ENCODE results near the gene ANO8. TPM values are rescaled to one million over a fixed set of nuclear protein-coding genes. Genes with fewer than 3 reads are reported as not detected.
A peak's percentile ranks its signal among the peaks of the same experiment; 100 is the strongest.

ANO8 gene
- total and polyA plus RNA-seq, 2 donors (not counting 3 experiments of a cell fraction or from before 2014, with no cell fraction given) = 3.5 to 6.8 TPM

DNA sequence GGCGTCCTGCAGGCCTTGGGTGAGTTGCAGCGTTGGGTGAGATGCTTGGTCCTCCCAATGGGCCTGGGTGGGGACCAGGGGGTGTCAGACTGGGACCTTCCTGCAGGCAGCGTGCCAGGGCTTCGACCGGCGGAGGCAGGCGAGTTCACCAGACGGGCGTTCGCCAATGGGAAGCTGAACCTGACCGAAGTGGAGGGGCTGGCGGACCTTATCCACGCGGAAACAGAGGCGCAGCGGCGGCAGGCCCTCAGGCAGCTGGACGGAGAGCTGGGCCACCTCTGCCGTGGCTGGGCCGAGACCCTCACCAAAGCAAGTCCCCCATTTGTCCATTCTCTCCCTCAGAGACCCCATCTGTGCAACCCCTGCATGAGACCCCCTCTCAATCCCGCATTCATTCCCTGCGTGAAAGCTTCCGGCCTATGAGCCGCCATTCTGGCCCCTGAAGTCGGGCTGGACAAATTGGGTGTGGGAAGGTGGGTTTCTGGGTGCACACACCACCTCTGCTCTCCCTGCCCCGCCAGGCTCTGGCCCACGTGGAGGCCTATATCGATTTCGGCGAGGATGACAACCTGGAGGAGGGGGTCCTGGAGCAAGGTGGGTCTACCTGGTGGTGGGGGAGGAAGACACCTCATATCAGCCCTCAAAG, 3.9 kb upstream of the ANO8 start:
- peaks cover 14% of the 10 kb centered on the region for H3K4me1 ChIP-seq (ENCODE audit: control insufficient read depth, extremely low read depth, insufficient read depth, low read length)
- no peaks in the 10 kb centered on the region for H3K9me3 ChIP-seq (replicated peaks; ENCODE audit: control insufficient read depth, insufficient read depth, low read length)
- H2AFZ ChIP-seq (ENCODE audit: low read depth, low read length) = no peak overlapping the region
- ChIA-PET POLR2A (no interaction called here), CTCF (interaction anchor here (0.7 kb wide), 1 partner anchor 48 kb away, joined by 3 read pairs; no protein-coding TSS in a partner anchor)
- H3K79me2 ChIP-seq (ENCODE audit: control insufficient read depth, insufficient read depth, low read length) = peaks cover 4% of the 10 kb centered on the region
- H3K36me3 ChIP-seq (ENCODE audit: control insufficient read depth in 2 of 2, extremely low read depth in 1 of 2, insufficient read depth in 2 of 2, low read length in 2 of 2) = no peaks in the 10 kb centered on the region
- dilution Hi-C loops (cut with MboI; ENCODE audit: extremely low pct_ligation_motif_present, low sequenced_read_pairs) (no loop called here), intact Hi-C loops (cut with micrococcal nuclease) (no loop called here)
- FAIRE-seq (no peak), DNase-seq (ENCODE audit: low read depth, low spot score) (no peak)
- H3K9me1 ChIP-seq (replicated peaks; ENCODE audit: control insufficient read depth, extremely low read depth, insufficient read depth, low read length) = no peaks in the 10 kb centered on the region
- H3K4me3 ChIP-seq (replicated peaks in 1 of 3; ENCODE audit: insufficient read depth in 1 of 3, low read depth in 1 of 3, low read length in 3 of 3) = no peak overlapping the region
- BruUV-seq (replicated peaks) = no TSS peak
- no peak overlapping the region for H3K27ac ChIP-seq (ENCODE audit: insufficient read depth, low read depth, low read length)
- H3K27me3 ChIP-seq (ENCODE audit: control insufficient read depth in 2 of 2, insufficient read depth in 2 of 2, low read length in 2 of 2) = no peaks in the 10 kb centered on the region
- peak overlapping the region; percentile 56 for H3K4me2 ChIP-seq (ENCODE audit: insufficient read depth, low read length)
- TF ChIP-seq EZH2 (IDR thresholded peaks at IDR 0.05; ENCODE audit: borderline replicate concordance, low read depth, low read length, severe bottlenecking) (no peak), FOS (IDR thresholded peaks at IDR 0.05; ENCODE audit: borderline replicate concordance, insufficient read depth, low read length) (no peak), GATA2 (IDR thresholded peaks at IDR 0.05; ENCODE audit: insufficient read depth, insufficient read length, low read depth, low read length) (no peak), POLR2A (IDR thresholded peaks at IDR 0.05; ENCODE audit: low read depth, low read length) (no peak), MYC (IDR thresholded peaks at IDR 0.05; ENCODE audit: low read depth, low read length) (no peak), POLR2AphosphoS5 (IDR thresholded peaks at IDR 0.05; ENCODE audit: insufficient read depth, low read depth, low read length) (no peak), JUN (IDR thresholded peaks at IDR 0.05; ENCODE audit: borderline replicate concordance, insufficient read depth, insufficient read length, low read depth) (no peak)
- TF ChIP-seq, protein P1, sequence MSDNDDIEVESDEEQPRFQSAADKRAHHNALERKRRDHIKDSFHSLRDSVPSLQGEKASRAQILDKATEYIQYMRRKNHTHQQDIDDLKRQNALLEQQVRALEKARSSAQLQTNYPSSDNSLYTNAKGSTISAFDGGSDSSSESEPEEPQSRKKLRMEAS (IDR thresholded peaks at IDR 0.05; ENCODE audit: insufficient read depth, insufficient read length) = no peak
- TF ChIP-seq, protein P2, sequence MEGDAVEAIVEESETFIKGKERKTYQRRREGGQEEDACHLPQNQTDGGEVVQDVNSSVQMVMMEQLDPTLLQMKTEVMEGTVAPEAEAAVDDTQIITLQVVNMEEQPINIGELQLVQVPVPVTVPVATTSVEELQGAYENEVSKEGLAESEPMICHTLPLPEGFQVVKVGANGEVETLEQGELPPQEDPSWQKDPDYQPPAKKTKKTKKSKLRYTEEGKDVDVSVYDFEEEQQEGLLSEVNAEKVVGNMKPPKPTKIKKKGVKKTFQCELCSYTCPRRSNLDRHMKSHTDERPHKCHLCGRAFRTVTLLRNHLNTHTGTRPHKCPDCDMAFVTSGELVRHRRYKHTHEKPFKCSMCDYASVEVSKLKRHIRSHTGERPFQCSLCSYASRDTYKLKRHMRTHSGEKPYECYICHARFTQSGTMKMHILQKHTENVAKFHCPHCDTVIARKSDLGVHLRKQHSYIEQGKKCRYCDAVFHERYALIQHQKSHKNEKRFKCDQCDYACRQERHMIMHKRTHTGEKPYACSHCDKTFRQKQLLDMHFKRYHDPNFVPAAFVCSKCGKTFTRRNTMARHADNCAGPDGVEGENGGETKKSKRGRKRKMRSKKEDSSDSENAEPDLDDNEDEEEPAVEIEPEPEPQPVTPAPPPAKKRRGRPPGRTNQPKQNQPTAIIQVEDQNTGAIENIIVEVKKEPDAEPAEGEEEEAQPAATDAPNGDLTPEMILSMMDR (IDR thresholded peaks at IDR 0.05; ENCODE audit: extremely low read depth in 1 of 2, insufficient read depth in 1 of 2, low read depth in 1 of 2, low read length in 2 of 2) = no peak
- no peak overlapping the region for H3K9ac ChIP-seq (replicated peaks; ENCODE audit: extremely low read depth, insufficient read depth, low read length)
- no peaks in the 10 kb centered on the region for H4K20me1 ChIP-seq (replicated peaks; ENCODE audit: control insufficient read depth, extremely low read depth, insufficient read depth, low read length)

Measured in endothelial cell of umbilical vein (primary cell).